ENCODE measurements around the gene HABP4. TPM values are rescaled to one million over a fixed set of nuclear protein-coding genes. Genes with fewer than 3 reads are reported as not detected.

The HABP4 gene
- total RNA-seq, 1 experiment from 2014 or later = 21.0 TPM

DNA sequence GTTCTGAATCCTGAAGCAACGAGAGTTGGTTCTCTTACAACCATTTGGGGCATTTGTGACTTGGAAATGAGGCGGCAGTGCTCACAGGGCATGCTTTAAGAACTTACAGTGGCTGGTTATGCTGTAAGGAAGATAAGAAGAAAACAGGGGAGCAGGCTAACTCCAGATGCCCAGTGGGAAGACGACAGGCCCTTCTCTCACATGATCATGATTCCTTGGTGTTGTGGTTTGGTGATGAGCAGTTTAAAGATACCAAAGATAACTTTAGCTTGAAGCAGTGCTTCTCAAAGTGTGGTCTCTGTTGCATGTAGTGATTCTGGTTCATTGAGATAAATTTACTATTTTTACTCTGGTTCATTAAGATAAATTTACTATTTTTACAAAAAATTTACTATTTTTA, 2.6 kb upstream of the HABP4 start (continued):
- TF ChIP-seq ZNF274 (IDR thresholded peaks at IDR 0.05; ENCODE audit: low read depth, low read length) = no peak
- no peak for TF ChIP-seq EGR1 (IDR thresholded peaks at IDR 0.05; ENCODE audit: low read depth)
- TF ChIP-seq ZFX (IDR thresholded peaks at IDR 0.05) = no peak
- TF ChIP-seq, protein P1, sequence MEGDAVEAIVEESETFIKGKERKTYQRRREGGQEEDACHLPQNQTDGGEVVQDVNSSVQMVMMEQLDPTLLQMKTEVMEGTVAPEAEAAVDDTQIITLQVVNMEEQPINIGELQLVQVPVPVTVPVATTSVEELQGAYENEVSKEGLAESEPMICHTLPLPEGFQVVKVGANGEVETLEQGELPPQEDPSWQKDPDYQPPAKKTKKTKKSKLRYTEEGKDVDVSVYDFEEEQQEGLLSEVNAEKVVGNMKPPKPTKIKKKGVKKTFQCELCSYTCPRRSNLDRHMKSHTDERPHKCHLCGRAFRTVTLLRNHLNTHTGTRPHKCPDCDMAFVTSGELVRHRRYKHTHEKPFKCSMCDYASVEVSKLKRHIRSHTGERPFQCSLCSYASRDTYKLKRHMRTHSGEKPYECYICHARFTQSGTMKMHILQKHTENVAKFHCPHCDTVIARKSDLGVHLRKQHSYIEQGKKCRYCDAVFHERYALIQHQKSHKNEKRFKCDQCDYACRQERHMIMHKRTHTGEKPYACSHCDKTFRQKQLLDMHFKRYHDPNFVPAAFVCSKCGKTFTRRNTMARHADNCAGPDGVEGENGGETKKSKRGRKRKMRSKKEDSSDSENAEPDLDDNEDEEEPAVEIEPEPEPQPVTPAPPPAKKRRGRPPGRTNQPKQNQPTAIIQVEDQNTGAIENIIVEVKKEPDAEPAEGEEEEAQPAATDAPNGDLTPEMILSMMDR (IDR thresholded peaks at IDR 0.05 in 2 of 3, conservative IDR thresholded peaks at IDR 0.05 in 1 of 3; ENCODE audit: borderline replicate concordance in 1 of 3, insufficient read depth in 1 of 3, low read depth in 2 of 3, low read length in 2 of 3) = no peak
- TF ChIP-seq CBX3 (IDR thresholded peaks at IDR 0.05; ENCODE audit: low read depth) = no peak
- no peak for TF ChIP-seq EZH2phosphoT487 (IDR thresholded peaks at IDR 0.05; ENCODE audit: borderline replicate concordance)
- TF ChIP-seq ELF1 (IDR thresholded peaks at IDR 0.05; ENCODE audit: borderline replicate concordance, low read depth) = no peak

DNA sequence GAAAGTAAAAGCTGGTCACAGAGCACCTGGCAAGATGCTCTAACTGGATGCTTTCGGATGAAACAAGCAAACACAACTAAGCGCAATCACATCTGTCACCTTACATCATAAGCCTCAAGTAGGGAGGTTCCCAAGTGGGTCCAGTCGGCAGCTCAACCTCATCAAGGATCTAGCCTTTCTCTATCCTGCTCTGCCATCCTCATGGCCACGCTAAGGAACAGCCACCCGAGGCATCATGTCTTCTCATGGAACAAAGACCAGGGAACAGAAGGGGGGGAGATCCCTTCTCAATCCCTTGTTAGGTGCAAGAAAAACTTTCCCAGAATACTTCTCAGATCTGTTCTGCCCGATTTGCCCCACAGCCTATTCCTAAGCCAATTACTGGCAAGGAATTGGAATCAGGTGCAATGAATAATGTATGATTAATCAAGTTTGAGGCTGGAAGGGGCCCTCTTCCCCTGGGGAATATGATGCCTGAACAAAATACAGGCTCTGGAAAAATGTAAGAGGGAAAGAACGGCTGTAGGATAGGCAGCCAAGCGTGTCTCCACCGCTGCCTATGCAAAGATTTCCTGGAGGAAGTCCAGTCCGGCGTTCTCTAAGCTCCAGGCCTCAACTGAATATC, 1.3 kb upstream of the HABP4 start:
- no peak for DNase-seq (ENCODE audit: low read depth, low spot score)
- Histone ChIP-seq H3K9me2 (ENCODE audit: insufficient read depth) (no peaks in the 10 kb centered on the region), H3K4me2 (ENCODE audit: low read length) (peak overlapping the region; percentile 81; the same call in 1 of the 2 replicates), H3K9ac (ENCODE audit: low read length) (no peak overlapping the region), H3K4me1 (ENCODE audit: control insufficient read depth in 1 of 2, insufficient read depth in 2 of 2, low read length in 2 of 2) (peaks cover 4 to 31% of the 10 kb centered on the region in 2 experiments; a peak in 3 of 4 replicates), H3K27ac (ENCODE audit: low read depth, low read length) (no peak overlapping the region), H2AFZ (ENCODE audit: low read depth, low read length, poor library complexity, severe bottlenecking) (no peak overlapping the region), H3K9me3 (ENCODE audit: control insufficient read depth in 1 of 2, insufficient read depth in 1 of 2, low read depth in 1 of 2, low read length in 2 of 2) (no peaks in the 10 kb centered on the region), H3K79me2 (ENCODE audit: insufficient read depth, low read length) (peaks cover 24% of the 10 kb centered on the region), H4K20me1 (ENCODE audit: insufficient read depth) (no peaks in the 10 kb centered on the region; the same call in 1 of the 2 replicates), H3K36me3 (ENCODE audit: control insufficient read depth in 1 of 2, insufficient read depth in 2 of 2, low read length in 2 of 2) (no peaks in the 10 kb centered on the region), H3K4me3 (replicated peaks in 1 of 2; ENCODE audit: low read depth in 1 of 2, low read length in 2 of 2) (no peak overlapping the region), H3K27me3 (ENCODE audit: insufficient read depth, low read length) (no peaks in the 10 kb centered on the region)
- ATAC-seq = no peak
- TF ChIP-seq EGR1 (IDR thresholded peaks at IDR 0.05; ENCODE audit: low read depth) = no peak
- TF ChIP-seq, protein P2, sequence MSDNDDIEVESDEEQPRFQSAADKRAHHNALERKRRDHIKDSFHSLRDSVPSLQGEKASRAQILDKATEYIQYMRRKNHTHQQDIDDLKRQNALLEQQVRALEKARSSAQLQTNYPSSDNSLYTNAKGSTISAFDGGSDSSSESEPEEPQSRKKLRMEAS (IDR thresholded peaks at IDR 0.05) = no peak
- TF ChIP-seq CBX3 (IDR thresholded peaks at IDR 0.05; ENCODE audit: low read depth) = no peak
- TF ChIP-seq POLR2A (IDR thresholded peaks at IDR 0.05; ENCODE audit: borderline replicate concordance, extremely low read depth, insufficient read depth, insufficient read length) = no peak
- TF ChIP-seq SIN3A (IDR thresholded peaks at IDR 0.05; ENCODE audit: low read depth) = no peak
- TF ChIP-seq TCF7L2 (IDR thresholded peaks at IDR 0.05; ENCODE audit: borderline replicate concordance, extremely low read depth, insufficient read depth, insufficient read length) = no peak
- no peak for TF ChIP-seq SRF (IDR thresholded peaks at IDR 0.05; ENCODE audit: low read depth)
- no peak for TF ChIP-seq CEBPB (IDR thresholded peaks at IDR 0.05; ENCODE audit: low read depth)
- TF ChIP-seq, protein P3, sequence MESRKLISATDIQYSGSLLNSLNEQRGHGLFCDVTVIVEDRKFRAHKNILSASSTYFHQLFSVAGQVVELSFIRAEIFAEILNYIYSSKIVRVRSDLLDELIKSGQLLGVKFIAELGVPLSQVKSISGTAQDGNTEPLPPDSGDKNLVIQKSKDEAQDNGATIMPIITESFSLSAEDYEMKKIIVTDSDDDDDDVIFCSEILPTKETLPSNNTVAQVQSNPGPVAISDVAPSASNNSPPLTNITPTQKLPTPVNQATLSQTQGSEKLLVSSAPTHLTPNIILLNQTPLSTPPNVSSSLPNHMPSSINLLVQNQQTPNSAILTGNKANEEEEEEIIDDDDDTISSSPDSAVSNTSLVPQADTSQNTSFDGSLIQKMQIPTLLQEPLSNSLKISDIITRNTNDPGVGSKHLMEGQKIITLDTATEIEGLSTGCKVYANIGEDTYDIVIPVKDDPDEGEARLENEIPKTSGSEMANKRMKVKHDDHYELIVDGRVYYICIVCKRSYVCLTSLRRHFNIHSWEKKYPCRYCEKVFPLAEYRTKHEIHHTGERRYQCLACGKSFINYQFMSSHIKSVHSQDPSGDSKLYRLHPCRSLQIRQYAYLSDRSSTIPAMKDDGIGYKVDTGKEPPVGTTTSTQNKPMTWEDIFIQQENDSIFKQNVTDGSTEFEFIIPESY (IDR thresholded peaks at IDR 0.05; ENCODE audit: extremely low read depth, insufficient replicate concordance, low read length) = no peak
- no TSS peak for BruUV-seq (replicated peaks)
- ChIA-PET POLR2A (interaction anchor here (1.3 kb wide), 1 partner anchor 13 kb away, joined by 3 read pairs; no protein-coding TSS in a partner anchor), CTCF (no interaction called here), RAD21 (ENCODE audit: low non-redundant PET in 1 of 2, low total read pairs in 2 of 2, uncharacterized antibody in 2 of 2, unreplicated experiment in 2 of 2) (no interaction called here)
- intact Hi-C loops (cut with micrococcal nuclease) = no loop called here

Data from HCT116 (cell line).